ENCODE results near the gene NUP37. TPM values are rescaled to one million over a fixed set of nuclear protein-coding genes. Genes with fewer than 3 reads are reported as not detected.
"Not testable (repeated sequence)": the region's sequence is repeated elsewhere in the genome, so short reads cannot be mapped to it uniquely, and the experiment has no call there.

Gene NUP37, protein sequence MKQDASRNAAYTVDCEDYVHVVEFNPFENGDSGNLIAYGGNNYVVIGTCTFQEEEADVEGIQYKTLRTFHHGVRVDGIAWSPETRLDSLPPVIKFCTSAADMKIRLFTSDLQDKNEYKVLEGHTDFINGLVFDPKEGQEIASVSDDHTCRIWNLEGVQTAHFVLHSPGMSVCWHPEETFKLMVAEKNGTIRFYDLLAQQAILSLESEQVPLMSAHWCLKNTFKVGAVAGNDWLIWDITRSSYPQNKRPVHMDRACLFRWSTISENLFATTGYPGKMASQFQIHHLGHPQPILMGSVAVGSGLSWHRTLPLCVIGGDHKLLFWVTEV
- total RNA-seq = 15.1 TPM

GRCh38 chr12:102119674-102120563 lies at the start of gene NUP37, which contains the start of gene PARPBP:
TSS of gene NUP37 (minus strand) at chr12:102120114. CDS start at chr12:102118518, 1,596 bp downstream.
TSS of gene PARPBP (plus strand) at chr12:102120183. CDS start at chr12:102123889, 3,706 bp downstream.
- DNase-seq (ENCODE audit: low read depth in 2 of 3, low spot score in 2 of 3) = peak; percentile 76 to 91 (median 89)

DNA sequence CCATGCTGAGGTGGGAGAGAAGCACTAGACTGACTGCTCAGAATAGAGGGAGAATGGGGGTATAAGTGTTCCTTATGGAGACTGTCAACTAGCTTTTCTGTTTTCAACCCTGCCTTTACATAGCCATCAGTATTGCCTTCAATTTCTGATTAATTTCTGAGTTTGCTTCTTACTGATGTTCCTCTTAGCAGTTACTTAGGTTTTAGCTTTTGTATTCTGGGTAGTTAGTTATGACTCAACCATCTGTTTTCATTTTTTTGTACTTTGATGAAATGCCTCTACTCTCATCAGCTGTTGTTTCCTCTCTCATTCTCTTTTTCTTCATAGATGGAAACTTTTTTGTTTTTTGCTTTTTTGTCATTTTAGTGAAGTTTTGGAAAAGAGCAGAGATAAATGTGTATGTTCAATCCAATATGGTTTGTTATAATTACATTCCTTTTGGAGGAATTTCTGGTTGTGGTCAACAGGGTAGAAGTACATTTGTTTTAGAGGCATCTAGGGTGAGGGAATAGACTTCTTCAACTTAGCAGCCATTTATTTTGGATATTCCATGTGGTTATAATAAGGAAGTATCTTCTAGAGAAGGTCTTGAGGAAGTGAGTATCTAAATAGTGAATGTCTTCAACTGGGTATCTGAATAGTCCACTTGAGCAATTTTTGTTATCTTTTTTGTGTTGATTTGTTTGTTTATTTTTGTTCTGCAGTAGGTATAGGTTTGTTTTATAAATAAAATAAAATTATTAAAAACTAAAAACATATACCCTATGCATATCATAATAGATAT lies 48.1 kb upstream of the NUP37 start:
- DNase-seq (ENCODE audit: low read depth in 2 of 3, low spot score in 2 of 3) = no peak

DNA sequence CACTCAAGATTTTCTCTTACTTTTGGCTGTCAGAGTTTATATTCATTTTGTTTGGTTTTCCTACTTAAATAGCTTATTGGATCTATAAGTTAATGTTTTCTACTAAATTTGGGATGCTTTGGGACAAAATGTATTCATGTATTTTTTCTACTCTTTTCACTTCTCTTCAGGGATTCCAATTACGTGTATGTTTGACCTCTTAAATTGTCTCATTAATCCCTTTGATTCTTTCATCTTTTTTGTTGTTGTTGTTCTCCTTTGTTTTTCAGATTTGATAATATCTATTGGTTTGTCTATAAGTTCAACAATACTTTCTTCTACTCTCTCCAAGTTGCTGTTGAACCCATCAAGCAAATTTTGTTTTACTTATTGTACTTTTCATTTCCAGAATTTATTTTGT lies 43.5 kb upstream of the NUP37 start:
- no peak for DNase-seq (ENCODE audit: low read depth in 2 of 3, low spot score in 2 of 3)

DNA sequence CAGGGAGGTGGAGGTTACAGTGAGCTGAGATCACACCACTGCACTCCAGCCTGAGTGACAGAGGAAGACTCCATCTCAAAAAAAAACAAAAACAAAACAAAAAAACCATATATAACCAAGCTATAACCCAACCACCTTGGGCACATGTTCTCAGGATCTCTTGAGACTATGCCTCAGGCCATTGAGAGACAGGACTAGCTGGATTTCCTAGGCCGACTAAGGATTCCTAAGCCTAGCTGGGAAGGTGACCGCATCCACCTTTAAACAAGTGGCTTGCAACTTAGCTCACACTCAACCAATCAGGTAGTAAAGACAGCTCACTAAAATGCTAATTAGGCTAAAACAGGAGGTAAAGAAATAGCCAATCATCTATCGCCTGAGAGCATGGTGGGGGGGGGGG lies 35.3 kb upstream of the NUP37 start:
- not testable (repeated sequence) for DNase-seq (ENCODE audit: low read depth in 2 of 3, low spot score in 2 of 3)

GRCh38 chr12:102147062-102147587 lies 27.2 kb upstream of the NUP37 start:
- not testable (repeated sequence) for DNase-seq (ENCODE audit: low read depth in 2 of 3, low spot score in 2 of 3)

- no peak for DNase-seq (ENCODE audit: low read depth in 2 of 3, low spot score in 2 of 3)
Observed at GRCh38 chr12:102144221-102144620, 24.3 kb upstream of the NUP37 start.

DNA sequence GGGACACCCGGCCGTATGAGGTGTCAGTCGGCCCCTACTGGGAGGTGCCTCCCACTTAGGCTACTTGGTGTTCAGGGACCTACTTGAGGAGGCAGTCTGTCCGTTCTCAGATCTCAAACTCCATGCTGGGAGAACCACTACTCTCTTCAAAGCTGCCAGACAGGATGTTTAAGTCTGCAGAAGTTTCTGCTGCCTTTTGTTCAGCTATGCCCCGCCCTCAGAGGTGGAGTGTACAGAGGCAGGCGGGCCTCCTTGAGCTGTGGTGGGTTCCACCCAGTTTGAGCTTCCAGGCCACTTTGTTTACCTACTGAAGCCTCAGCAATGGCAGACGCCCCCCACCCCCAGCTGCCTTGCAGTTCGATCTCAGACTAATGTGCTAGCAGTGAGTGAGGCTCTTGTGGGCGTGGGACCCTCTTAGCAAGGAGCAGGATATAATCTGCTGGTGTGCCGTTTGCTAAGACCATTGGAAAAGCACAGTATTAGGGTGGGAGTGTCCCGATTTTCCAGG lies 23.0 kb upstream of the NUP37 start:
- not testable (repeated sequence) for DNase-seq (ENCODE audit: low read depth in 2 of 3, low spot score in 2 of 3)

GRCh38 chr12:102137619-102138018 lies 17.7 kb upstream of the NUP37 start:
- DNase-seq (ENCODE audit: low read depth in 2 of 3, low spot score in 2 of 3) = not testable (repeated sequence)

DNA sequence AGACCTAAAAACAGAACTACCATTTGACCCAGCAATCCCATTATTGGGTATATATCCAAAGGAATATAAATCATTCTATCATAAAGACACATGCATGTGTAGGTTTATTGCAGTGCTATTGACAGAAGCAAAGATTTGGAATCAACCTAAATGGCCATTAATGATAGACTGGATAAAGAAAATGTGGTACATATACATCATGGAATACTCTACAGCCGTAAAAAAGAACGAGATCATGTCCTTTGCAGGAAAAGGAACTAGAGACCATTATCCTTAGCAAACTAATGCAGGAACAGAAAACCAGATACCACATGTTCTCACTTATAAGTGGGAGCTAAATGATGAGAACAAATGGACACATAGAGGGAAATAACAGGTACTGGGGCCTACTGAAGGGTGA lies 11.5 kb upstream of the NUP37 start:
- DNase-seq (ENCODE audit: low read depth in 2 of 3, low spot score in 2 of 3) = not testable (repeated sequence)

DNA sequence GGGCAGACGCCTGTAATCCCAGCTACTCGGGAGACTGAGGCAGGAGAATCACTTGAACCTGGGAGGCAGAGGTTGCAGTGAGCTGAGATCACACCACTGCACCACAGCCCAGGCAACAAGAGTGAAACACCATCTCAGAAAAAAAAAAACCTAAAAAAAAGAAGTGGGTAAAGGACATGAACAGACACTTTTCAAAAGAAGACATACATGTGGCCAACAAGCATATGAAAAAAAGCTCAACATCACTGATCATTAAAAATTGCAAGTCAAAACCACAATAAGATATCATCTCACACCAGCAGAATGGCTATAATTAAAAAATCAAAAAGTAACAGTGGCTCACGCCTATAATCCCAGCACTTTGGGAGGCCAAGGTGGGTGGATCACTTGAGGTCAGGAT lies 10.8 kb upstream of the NUP37 start:
- DNase-seq (ENCODE audit: low read depth in 2 of 3, low spot score in 2 of 3) = not testable (repeated sequence)

GRCh38 chr12:102121328-102121727 lies 1.4 kb upstream of the NUP37 start:
- DNase-seq (ENCODE audit: low read depth in 2 of 3, low spot score in 2 of 3) = not testable (repeated sequence)

DNA sequence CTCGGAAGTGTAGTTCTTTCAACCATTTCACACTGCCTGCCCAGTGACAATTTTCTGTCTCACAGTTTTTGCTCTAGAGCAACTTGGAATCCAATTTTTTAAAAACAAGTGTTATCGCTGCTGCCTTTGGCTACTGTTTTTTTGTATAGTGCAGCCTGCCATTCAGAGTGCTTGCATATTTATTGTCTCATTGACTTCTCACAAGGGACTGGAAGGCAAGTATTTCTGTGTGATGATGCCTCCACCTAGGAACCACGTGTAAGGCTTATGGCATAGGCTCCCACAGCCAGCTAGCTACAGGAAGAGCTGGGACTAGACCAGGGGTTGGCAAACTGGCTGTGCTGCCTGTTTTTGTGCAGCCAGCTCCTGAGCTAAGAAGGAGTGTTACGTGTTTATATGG lies 972 bp upstream of the NUP37 start:
- peak in 1 of 3 donors; percentile 4 for DNase-seq (ENCODE audit: low read depth in 2 of 3, low spot score in 2 of 3)

DNA sequence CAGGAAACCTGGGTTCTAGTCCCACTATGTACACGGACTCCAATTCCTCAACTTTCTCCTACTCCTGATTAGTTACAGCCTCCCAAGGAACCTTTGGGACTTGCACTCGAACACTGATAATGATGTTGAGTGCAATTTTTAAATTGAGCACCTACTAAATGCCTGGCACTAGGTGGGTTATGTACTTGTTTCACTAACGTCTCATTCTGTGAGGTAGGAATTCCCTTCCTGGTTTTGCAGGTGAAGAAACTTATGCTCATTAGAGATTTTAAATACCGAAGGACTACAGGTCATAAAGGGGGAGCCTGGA lies 605 bp upstream of the NUP37 start:
- no peak for DNase-seq (ENCODE audit: low read depth in 2 of 3, low spot score in 2 of 3)

- no peak for DNase-seq (ENCODE audit: low read depth in 2 of 3, low spot score in 2 of 3)
Observed at GRCh38 chr12:102118874-102119273, 1.0 kb downstream of the NUP37 start.

DNA sequence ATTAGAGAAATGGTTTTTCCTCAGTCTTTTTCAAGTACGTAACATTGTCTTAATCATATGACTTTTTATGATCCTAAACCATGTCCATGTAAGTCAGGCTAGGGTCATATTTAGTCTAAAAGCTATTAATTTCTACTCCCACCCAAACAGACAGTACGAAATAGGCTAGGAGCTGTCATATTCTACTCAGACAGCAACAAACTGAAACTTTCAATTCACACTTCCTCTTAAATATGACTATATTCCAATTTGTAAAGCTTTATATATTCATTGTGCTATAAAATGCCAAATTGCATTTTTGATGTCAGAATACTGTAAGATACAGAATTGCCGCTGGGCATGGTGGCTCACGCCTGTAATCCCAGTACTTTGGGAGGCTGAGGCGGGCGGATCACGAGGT lies 3.5 kb downstream of the NUP37 start:
- DNase-seq (ENCODE audit: low read depth in 2 of 3, low spot score in 2 of 3) = no peak

- DNase-seq (ENCODE audit: low read depth in 2 of 3, low spot score in 2 of 3) = no peak
Observed at GRCh38 chr12:102114212-102114611, 5.7 kb downstream of the NUP37 start.

- DNase-seq (ENCODE audit: low read depth in 2 of 3, low spot score in 2 of 3) = no peak
Observed at GRCh38 chr12:102110782-102111181, 9.1 kb downstream of the NUP37 start.

DNA sequence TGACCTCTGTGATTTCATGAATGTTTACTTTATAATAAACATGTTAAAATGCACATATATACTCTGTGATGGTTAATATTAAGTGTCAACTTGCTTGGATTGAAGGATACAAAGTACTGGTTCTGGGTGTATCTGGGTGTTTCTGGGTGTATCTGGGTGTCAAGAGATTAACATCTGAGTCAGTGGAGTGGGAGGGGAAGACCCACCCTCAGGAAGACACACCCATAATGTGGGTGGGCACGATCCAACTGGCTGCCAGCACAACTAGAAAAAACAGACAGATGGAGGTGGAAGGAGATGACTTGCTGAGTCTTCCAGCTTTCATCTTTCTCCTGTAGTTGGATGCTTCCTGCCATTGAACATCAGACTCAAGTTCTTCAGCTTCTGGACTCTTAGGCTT lies 11.9 kb downstream of the NUP37 start:
- DNase-seq (ENCODE audit: low read depth in 2 of 3, low spot score in 2 of 3) = no peak

- DNase-seq (ENCODE audit: low read depth in 2 of 3, low spot score in 2 of 3) = no peak
Observed at GRCh38 chr12:102106905-102107304, 13.0 kb downstream of the NUP37 start.

DNA sequence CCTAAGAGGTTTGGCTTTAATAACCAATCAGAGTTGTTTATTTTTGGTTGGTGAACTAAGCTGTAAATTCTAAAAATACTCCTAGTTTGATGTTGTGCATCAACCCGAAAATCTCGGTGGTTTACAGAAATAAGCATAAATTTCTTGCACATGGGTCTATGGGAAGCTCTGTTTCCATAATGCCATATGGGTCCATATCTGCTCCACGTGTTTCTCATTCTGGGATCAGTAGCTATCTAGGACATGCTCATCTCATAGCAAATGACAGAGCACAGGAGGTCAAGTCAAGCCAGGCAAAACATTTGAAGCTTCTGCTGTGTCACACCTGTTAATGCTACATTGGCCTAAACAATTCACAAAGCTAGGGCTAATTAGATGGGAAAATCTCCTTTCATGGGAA lies 23.1 kb downstream of the NUP37 start:
- DNase-seq (ENCODE audit: low read depth in 2 of 3, low spot score in 2 of 3) = no peak
